Keratinocyte (primary cell): Measurements from ENCODE around the gene FEM1A. TPM values are rescaled to one million over a fixed set of nuclear protein-coding genes. Genes with fewer than 3 reads are reported as not detected.

Source experiments
- DNase-seq: peaks from one replicate; pipeline ENCODE4 v3.0.0-alpha.2; 2011; ENCODE audit warnings: low read depth, missing footprints, low spot score
- FAIRE-seq: peaks from 2 replicates; lab custom pipeline; 2011; peaks lifted over from hg19 to GRCh38; lab: Jason Lieb, UNC
- H2AFZ ChIP-seq: 2 replicates; pipeline ENCODE4 v1.6.0; 2012; ENCODE audit warnings: low read length, control low read depth, inconsistent platforms; ENCODE audit not compliant: control insufficient read depth
- H3K27ac ChIP-seq: 2 replicates; pipeline ENCODE4 v1.5.1; 2011; ENCODE audit warnings: low read length; ENCODE audit not compliant: control insufficient read depth, insufficient read depth
- H3K27me3 ChIP-seq: 3 replicates; pipeline ENCODE4 v1.6.0; 2011; ENCODE audit warnings: low read length; ENCODE audit not compliant: control insufficient read depth, insufficient read depth; ENCODE audit errors: extremely low read depth
- H3K36me3 ChIP-seq, 2 experiments: 2 replicates in 1 of 2; 3 replicates in 1 of 2; pipeline ENCODE4 v1.5.1; 2011; ENCODE audit warnings: low read length in 2 of 2, mild to moderate bottlenecking in 1 of 2; ENCODE audit not compliant: control insufficient read depth in 2 of 2, insufficient read depth in 2 of 2; ENCODE audit errors: extremely low read depth in 1 of 2
- H3K4me1 ChIP-seq: 3 replicates; pipeline ENCODE4 v1.5.1; 2011; ENCODE audit warnings: low read length; ENCODE audit not compliant: control insufficient read depth, insufficient read depth; ENCODE audit errors: extremely low read depth
- H3K4me2 ChIP-seq: 3 replicates; pipeline ENCODE4 v1.6.0; 2011; ENCODE audit warnings: low read depth, low read length; ENCODE audit not compliant: control insufficient read depth, insufficient read depth; ENCODE audit errors: extremely low read depth
- H3K4me3 ChIP-seq, 3 experiments: fragments of 200-600 bp in 1 of 3; sonication (generic) in 1 of 3; 2 replicates in 2 of 3; 3 replicates in 1 of 3; pipeline ENCODE4 v1.5.1; 2011 to 2016; ENCODE audit warnings: low read length in 3 of 3, mild to moderate bottlenecking in 3 of 3, control low read depth in 2 of 3, inconsistent platforms in 1 of 3, low read depth in 1 of 3, mixed read lengths in 1 of 3, mixed run types in 1 of 3, moderate library complexity in 1 of 3; ENCODE audit not compliant: control insufficient read depth in 2 of 3, insufficient read depth in 2 of 3; ENCODE audit errors: extremely low read depth in 1 of 3
- H3K79me2 ChIP-seq: 2 replicates; pipeline ENCODE4 v1.6.0; 2012; ENCODE audit warnings: low read length; ENCODE audit not compliant: control insufficient read depth, insufficient read depth
- H3K9ac ChIP-seq: 3 replicates; pipeline ENCODE4 v1.6.0; 2011; ENCODE audit warnings: low read length; ENCODE audit not compliant: control insufficient read depth, insufficient read depth; ENCODE audit errors: extremely low read depth
- H3K9me1 ChIP-seq: 3 replicates; pipeline ENCODE4 v1.6.0; 2011; ENCODE audit warnings: low read length; ENCODE audit not compliant: control insufficient read depth, insufficient read depth; ENCODE audit errors: extremely low read depth
- H3K9me3 ChIP-seq: 2 replicates; pipeline ENCODE4 v1.5.1; 2012; ENCODE audit warnings: low read depth, low read length; ENCODE audit not compliant: control insufficient read depth
- H4K20me1 ChIP-seq: 3 replicates; pipeline ENCODE4 v1.6.0; 2011; ENCODE audit warnings: low read length; ENCODE audit not compliant: control insufficient read depth, insufficient read depth; ENCODE audit errors: extremely low read depth
- CTCF ChIP-seq, 3 experiments: IDR thresholded peaks in 1 of 3; conservative IDR thresholded peaks in 1 of 3; optimal IDR thresholded peaks in 1 of 3; 2 replicates in 2 of 3; 3 replicates in 1 of 3; pipeline versions ENCODE3 to v1.5.1; 2011; ENCODE audit warnings: low read length in 3 of 3, mild to moderate bottlenecking in 3 of 3, moderate library complexity in 2 of 3, control low read depth in 1 of 3, inconsistent platforms in 1 of 3; ENCODE audit not compliant: insufficient read depth in 2 of 3; ENCODE audit errors: extremely low read depth in 1 of 3
- EZH2 ChIP-seq: IDR thresholded peaks from one replicate; pipeline ENCODE4 v1.6.1; 2012; ENCODE audit warnings: inconsistent platforms, mild to moderate bottlenecking, low read length, moderate library complexity
- dilution Hi-C: fragments of 300-500 bp; cut with MboI; formaldehyde crosslinking; loops from one replicate; pipeline ENCODE4 v1.7.0; 2020; ENCODE audit warnings: low sequenced_read_pairs; ENCODE audit not compliant: extremely low pct_ligation_motif_present
- polyA minus RNA-seq, 3 experiments: library from RNA; depleted of rRNA, polyadenylated mRNA; stranded (reverse); fragments of >200 nt; gene quantifications; 1 replicate in 1 of 3; 2 replicates in 1 of 3; 3 replicates in 1 of 3; pipeline ENCODE4 v1.2.3, GENCODE V29; 2011
- polyA plus RNA-seq, 5 experiments: library from polyadenylated mRNA; depleted of rRNA in 3 of 5; stranded (reverse) in 3 of 5; stranded (forward) in 1 of 5; unstranded in 1 of 5; fragments of >200 nt; gene quantifications; 1 replicate in 1 of 5; 2 replicates in 3 of 5; 3 replicates in 1 of 5; pipeline versions ENCODE4 v1.2.1 to v1.2.3, GENCODE V29; 2011 to 2012; ENCODE audit warnings: missing spikeins in 2 of 5, low read depth in 1 of 5, low replicate concordance in 1 of 5

Gene FEM1A
- polyA plus RNA-seq (3.5 to 6.2 TPM (median 4.8 TPM) in 3 replicates), polyA minus RNA-seq (6.1 to 10.5 TPM (median 7.2 TPM) in 3 replicates)
- polyA plus RNA-seq (2011; ENCODE audit: low read depth) = 3.3 TPM
- 3.8 and 5.7 TPM in 2 replicates for polyA plus RNA-seq (2011; cell fraction: cytosol; rRNA removed)
- 3.8 and 5.1 TPM in 2 replicates for polyA plus RNA-seq (2011; cell fraction: nucleus; rRNA removed)
- 0.92 and 1.1 TPM in 2 replicates for polyA plus RNA-seq (2012; ENCODE audit: low replicate concordance)
- polyA minus RNA-seq (2011; cell fraction: cytosol; rRNA and poly(A)+ RNA removed) = 12.7 TPM
- polyA minus RNA-seq (2011; cell fraction: nucleus; rRNA and poly(A)+ RNA removed) = 7.5 and 7.7 TPM in 2 replicates

- Histone ChIP-seq H3K4me2 (peak within 1 kb of the TSS; percentile 82), H3K4me1 (peaks cover 36% of the 10 kb centered on the region), H2AFZ (peak within 1 kb of the TSS; percentile 78), H3K36me3 (peaks cover 0 to 6% of the 10 kb centered on the region in 2 experiments), H3K79me2 (peaks cover 44% of the 10 kb centered on the region), H3K9ac (peak within 1 kb of the TSS; percentile 93), H3K9me3 (no peaks in the 10 kb centered on the region), H3K9me1 (no peaks in the 10 kb centered on the region), H4K20me1 (no peaks in the 10 kb centered on the region), H3K4me3 (peak within 1 kb of the TSS; percentile 71 to 81 (median 77)), H3K27me3 (no peaks in the 10 kb centered on the region), H3K27ac (peak within 1 kb of the TSS; percentile 86)
- TF ChIP-seq EZH2 (no peak), CTCF (optimal IDR thresholded peaks at IDR 0.05 in 1 of 3, IDR thresholded peaks at IDR 0.05 in 1 of 3, conservative IDR thresholded peaks at IDR 0.05 in 1 of 3; ENCODE audit: extremely low read depth in 1 of 3, insufficient read depth in 2 of 3, low read length in 3 of 3) (peak; percentile 90 to 99 (median 98))
- DNase-seq (peak; percentile 100), FAIRE-seq (peak; percentile 93)
- dilution Hi-C loops = no loop called here
These were observed at the start of gene FEM1A for GRCh38 chr19:4791183-4792018. Gene FEM1A (plus strand): TSS chr19:4791734. CDS start chr19:4791855, 121 bp downstream.

GRCh38 chr19:4742723-4743646 is 48.5 kb upstream of the FEM1A start:
- Histone ChIP-seq H3K27me3 (peaks cover 10% of the 10 kb centered on the region), H3K9me1 (no peaks in the 10 kb centered on the region), H3K27ac (no peak overlapping the region), H3K4me3 (no peak overlapping the region), H3K4me1 (peaks cover 7% of the 10 kb centered on the region), H3K79me2 (no peaks in the 10 kb centered on the region), H3K9ac (no peak overlapping the region), H3K9me3 (no peaks in the 10 kb centered on the region), H4K20me1 (peaks cover 2% of the 10 kb centered on the region), H3K4me2 (no peak overlapping the region), H2AFZ (no peak overlapping the region), H3K36me3 (no peaks in the 10 kb centered on the region)
- no peak for TF ChIP-seq CTCF (optimal IDR thresholded peaks at IDR 0.05 in 1 of 3, IDR thresholded peaks at IDR 0.05 in 1 of 3, conservative IDR thresholded peaks at IDR 0.05 in 1 of 3; ENCODE audit: extremely low read depth in 1 of 3, insufficient read depth in 2 of 3, low read length in 3 of 3)
- no peak for TF ChIP-seq EZH2
- DNase-seq = no peak
- dilution Hi-C loops = no loop called here
- no peak for FAIRE-seq
